CD4-positive, alpha-beta T cell treated with Interferon alpha-2 for 1 hour (primary cell): ENCODE data around the gene FANCL.
"Not testable (repeated sequence)": the region's sequence is repeated elsewhere in the genome, so short reads cannot be mapped to it uniquely, and the experiment has no call there.

ENCODE experiments used
- DNase-seq, 2 donors: peaks; one replicate each; pipeline ENCODE4 v3.0.0-alpha.2; 2020 to 2022

FANCL gene

GRCh38 chr2:58138396-58139030 is 102.6 kb downstream of the FANCL start:
- no peak for DNase-seq

- DNase-seq = no peak
Observed at GRCh38 chr2:58137856-58138255, 103.3 kb downstream of the FANCL start.

GRCh38 chr2:58137221-58137620 is 103.9 kb downstream of the FANCL start:
- DNase-seq = no peak

GRCh38 chr2:58135861-58136260 is 105.3 kb downstream of the FANCL start:
- no peak for DNase-seq

GRCh38 chr2:58133395-58133794 is 107.7 kb downstream of the FANCL start:
- no peak for DNase-seq

GRCh38 chr2:58131191-58132011 is 109.7 kb downstream of the FANCL start:
- no peak for DNase-seq

- DNase-seq = no peak
Observed at GRCh38 chr2:58130238-58130637, 110.9 kb downstream of the FANCL start.

- DNase-seq = no peak
Observed at GRCh38 chr2:58127111-58127510, 114.0 kb downstream of the FANCL start.

- DNase-seq = no peak
Observed at GRCh38 chr2:58122540-58122939, 118.6 kb downstream of the FANCL start.

GRCh38 chr2:58122040-58122439 is 119.1 kb downstream of the FANCL start:
- no peak for DNase-seq

- no peak for DNase-seq
Observed at GRCh38 chr2:58120626-58121229, 120.4 kb downstream of the FANCL start.

GRCh38 chr2:58113563-58113962 is 127.6 kb downstream of the FANCL start:
- DNase-seq = not testable (repeated sequence)

GRCh38 chr2:58110765-58111164 is 130.4 kb downstream of the FANCL start:
- DNase-seq = no peak

- no peak for DNase-seq
Observed at GRCh38 chr2:58109481-58109880, 131.6 kb downstream of the FANCL start.
